Thymus (tissue), 11 donors: ENCODE measurements around the gene B4GAT1. TPM values are rescaled to one million over a fixed set of nuclear protein-coding genes. Genes with fewer than 3 reads are reported as not detected.

Experiments used
- DNase-seq, 9 donors: peaks; one replicate each; pipeline ENCODE4 v3.0.0-alpha.2; 2013; ENCODE audit warnings: low spot score in 9 of 9, low read depth in 6 of 9, missing footprints in 1 of 9
- H3K27ac ChIP-seq, 2 donors: one replicate each; pipeline ENCODE4 v1.5.1; 2013; ENCODE audit warnings: control low read depth in 1 of 2, low read depth in 1 of 2, low read length in 1 of 2, mild to moderate bottlenecking in 1 of 2, moderate library complexity in 1 of 2
- H3K27me3 ChIP-seq, 2 donors: one replicate each; pipeline ENCODE4 v1.5.1; 2013; ENCODE audit warnings: low read length in 1 of 2; ENCODE audit not compliant: control insufficient read depth in 2 of 2, insufficient read depth in 1 of 2
- H3K36me3 ChIP-seq, 2 donors: one replicate each; pipeline ENCODE4 v1.5.1; 2013; ENCODE audit warnings: low read length in 1 of 2, mild to moderate bottlenecking in 1 of 2, moderate library complexity in 1 of 2; ENCODE audit not compliant: control insufficient read depth in 2 of 2, insufficient read depth in 2 of 2
- H3K4me1 ChIP-seq, 2 donors: one replicate each; pipeline ENCODE4 v1.5.1; 2013; ENCODE audit warnings: low read length in 2 of 2; ENCODE audit not compliant: control insufficient read depth in 2 of 2, insufficient read depth in 2 of 2
- H3K4me3 ChIP-seq, 2 donors: one replicate each; pipeline ENCODE4 v1.5.1; 2013; ENCODE audit warnings: low read length in 2 of 2, control low read depth in 1 of 2, mild to moderate bottlenecking in 1 of 2
- H3K9me3 ChIP-seq, 2 donors: one replicate each; pipeline ENCODE4 v1.5.1; 2013; ENCODE audit warnings: low read length in 1 of 2, mild to moderate bottlenecking in 1 of 2; ENCODE audit not compliant: control insufficient read depth in 2 of 2, insufficient read depth in 1 of 2
- WGBS: extraction: QIAGEN DNeasy Blood & Tissue Kit; methylation state at CpG from one replicate; pipeline ENCODE4 v1.1.7; 2013; 5-methylcytosine and 5-hydroxymethylcytosine counted together
- polyA plus RNA-seq: library from polyadenylated mRNA; stranded (reverse); fragments of 200-250 nt; gene quantifications from one replicate; pipeline ENCODE4 v1.2.3, GENCODE V29; 2013
- total RNA-seq: library from RNA; stranded (reverse); fragments of 120-200 nt; gene quantifications from one replicate; pipeline ENCODE4 v1.2.4, GENCODE V29; 2013
- donor health status: healthy.

B4GAT1 gene
- total and polyA plus RNA-seq, 2 donors: 9.9 to 10.3 TPM

GRCh38 chr11:66328031-66328301 is 19.5 kb downstream of the B4GAT1 start:
- DNase-seq: peak in 1 of 9 donors; percentile 43
- peaks cover 38 to 54% of the 10 kb centered on the region in 2 donors for H3K4me1 ChIP-seq

DNA sequence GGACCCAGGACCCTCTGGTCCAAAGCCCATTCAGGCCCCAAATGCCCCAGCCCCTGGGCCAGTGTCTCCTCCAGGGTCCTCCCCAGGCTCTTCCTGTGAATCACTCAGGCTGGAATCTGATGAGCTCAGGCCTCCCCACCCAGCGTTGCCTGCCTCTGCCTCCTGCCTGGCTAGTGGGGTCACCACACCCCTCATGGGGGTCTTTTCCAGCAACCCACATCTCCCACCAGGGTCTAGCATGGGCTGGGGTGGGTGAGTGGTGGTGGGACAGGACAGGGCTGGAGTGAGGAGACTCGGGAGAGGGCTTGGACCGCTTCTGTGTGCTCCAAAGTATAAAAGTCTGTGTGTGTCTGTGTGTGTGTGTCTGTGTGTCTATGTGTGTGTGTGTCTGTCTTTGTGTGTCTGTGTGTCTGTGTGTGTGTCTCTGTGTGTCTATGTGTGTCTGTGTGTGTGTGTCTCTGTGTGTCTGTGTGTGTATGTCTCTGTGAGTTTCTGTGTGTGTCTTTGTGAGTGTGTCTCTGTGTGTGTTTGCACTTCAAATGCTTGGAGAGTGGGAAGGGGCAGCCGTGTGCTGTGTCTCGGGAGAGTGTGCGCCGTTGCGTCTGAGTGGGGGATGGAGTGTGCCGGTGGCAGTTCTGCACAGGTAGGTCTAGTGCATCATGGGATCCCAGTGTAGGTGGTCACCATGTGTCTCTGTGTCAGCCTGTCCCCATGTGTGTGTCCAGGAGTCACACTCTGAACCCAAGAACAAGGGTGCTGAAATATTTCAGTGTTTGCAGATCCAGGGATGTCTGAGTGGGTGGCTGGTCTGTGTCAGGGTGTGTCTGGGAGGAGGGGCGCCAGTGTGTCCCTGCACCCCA is 20.0 kb downstream of the B4GAT1 start:
- peak overlapping the region; percentile 56 to 89 for H3K27ac ChIP-seq
- peaks cover 0 to 19% of the 10 kb centered on the region in 2 donors for H3K9me3 ChIP-seq
- no peak for DNase-seq
- 95% methylated on average over 10 of the region's 10 CpGs for whole genome bisulfite sequencing
- no peaks in the 10 kb centered on the region for H3K36me3 ChIP-seq
- peaks cover 0 to 4% of the 10 kb centered on the region in 2 donors for H3K27me3 ChIP-seq
- peaks cover 38 to 59% of the 10 kb centered on the region in 2 donors for H3K4me1 ChIP-seq
- no peak overlapping the region for H3K4me3 ChIP-seq

More at GRCh38 chr11:66328031-66328301, 19.5 kb downstream of the B4GAT1 start:
- Histone ChIP-seq H3K36me3 (no peaks in the 10 kb centered on the region), H3K27ac (peak overlapping the region; percentile 38 to 89), H3K27me3 (peaks cover 0 to 4% of the 10 kb centered on the region in 2 donors), H3K4me3 (no peak overlapping the region), H3K9me3 (peaks cover 0 to 16% of the 10 kb centered on the region in 2 donors)
- 69% methylated on average over 3 of the region's 3 CpGs for WGBS

DNA sequence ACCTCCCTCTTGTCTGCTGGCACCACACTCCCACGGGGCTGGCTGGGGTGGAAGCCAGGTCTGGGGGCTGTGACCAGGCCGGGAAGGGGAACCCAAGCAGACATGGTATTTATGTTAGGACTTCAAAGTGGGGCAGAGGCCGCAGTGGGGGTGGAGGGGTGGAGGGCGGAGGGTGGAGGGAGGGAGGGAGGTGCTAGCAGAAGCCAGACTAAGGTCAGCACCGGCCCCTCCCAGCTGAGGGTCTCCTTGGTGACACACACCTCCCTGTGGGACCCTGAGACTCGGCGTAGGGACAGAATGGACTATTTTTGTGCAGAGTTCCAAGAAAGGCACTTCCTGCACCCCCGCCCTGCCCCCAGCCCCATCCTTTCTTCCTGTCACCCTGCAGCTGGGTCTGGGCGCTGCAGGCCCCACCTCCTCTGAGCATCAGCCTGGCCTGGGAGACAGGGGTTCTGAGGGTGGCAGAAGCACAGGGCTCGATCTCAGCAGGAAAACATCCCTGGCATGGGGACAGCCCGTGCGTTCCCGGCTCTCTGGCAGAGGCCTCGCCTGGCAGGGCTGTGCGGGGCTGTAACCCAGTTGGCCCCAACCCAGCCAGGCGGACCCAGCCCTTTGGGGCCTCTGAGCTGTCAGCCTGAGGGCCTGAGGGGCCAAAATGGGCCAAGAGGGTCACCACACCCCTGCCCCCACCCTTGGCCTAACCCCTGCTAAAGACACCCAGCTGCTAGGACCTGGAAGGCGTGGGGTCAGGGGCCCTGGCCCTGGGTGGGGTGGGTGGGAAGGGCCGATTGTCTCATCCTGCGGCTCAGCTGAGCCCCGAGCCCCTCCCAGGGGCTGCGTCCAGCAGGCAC is 20.9 kb downstream of the B4GAT1 start:
- Histone ChIP-seq H3K4me3 (peak overlapping the region; percentile 9 to 17), H3K9me3 (peaks cover 0 to 21% of the 10 kb centered on the region in 2 donors), H3K27ac (peak overlapping the region; percentile 89 to 93), H3K4me1 (peaks cover 38 to 69% of the 10 kb centered on the region in 2 donors), H3K36me3 (no peaks in the 10 kb centered on the region), H3K27me3 (no peaks in the 10 kb centered on the region)
- DNase-seq: peak in 7 of 9 donors; percentile 57 to 92 (median 79)
- WGBS: 36% methylated on average over 21 of the region's 21 CpGs

DNA sequence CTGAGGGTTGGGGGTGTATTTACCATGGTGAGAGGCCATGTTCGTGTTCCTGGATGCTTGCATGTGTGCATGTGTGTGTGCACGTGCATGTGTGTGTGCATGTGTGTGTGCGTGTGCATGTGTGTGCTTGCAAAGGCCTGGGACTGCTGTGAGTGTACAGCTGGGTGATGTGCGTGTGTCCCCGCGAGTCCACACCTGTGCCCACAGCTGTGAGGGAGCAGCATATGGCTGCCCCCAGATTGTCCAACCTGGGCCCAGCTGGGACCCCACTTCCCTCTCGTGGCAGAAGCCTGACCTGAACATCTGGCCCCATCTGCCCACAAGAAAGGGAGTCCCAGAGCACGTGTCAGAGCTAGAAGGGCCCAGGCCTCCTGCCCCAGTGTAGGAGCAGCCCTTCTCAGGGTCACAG is 22.2 kb downstream of the B4GAT1 start:
- Histone ChIP-seq H3K27ac (peak overlapping the region; percentile 89 to 93), H3K4me3 (no peak overlapping the region), H3K9me3 (peaks cover 0 to 21% of the 10 kb centered on the region in 2 donors), H3K27me3 (no peaks in the 10 kb centered on the region), H3K4me1 (peaks cover 38 to 70% of the 10 kb centered on the region in 2 donors), H3K36me3 (no peaks in the 10 kb centered on the region)
- 55% methylated on average over 8 of the region's 8 CpGs for WGBS
- DNase-seq: peak in 4 of 9 donors; percentile 55 to 79 (median 66)

- Histone ChIP-seq H3K27me3 (no peaks in the 10 kb centered on the region), H3K27ac (peak overlapping the region; percentile 7 to 37), H3K9me3 (peaks cover 0 to 21% of the 10 kb centered on the region in 2 donors), H3K36me3 (no peaks in the 10 kb centered on the region), H3K4me1 (peaks cover 38 to 70% of the 10 kb centered on the region in 2 donors), H3K4me3 (no peak overlapping the region)
- WGBS: 94% methylated on average over 10 of the region's 10 CpGs
- DNase-seq: no peak
Measured at GRCh38 chr11:66324664-66325063, 22.8 kb downstream of the B4GAT1 start.

DNA sequence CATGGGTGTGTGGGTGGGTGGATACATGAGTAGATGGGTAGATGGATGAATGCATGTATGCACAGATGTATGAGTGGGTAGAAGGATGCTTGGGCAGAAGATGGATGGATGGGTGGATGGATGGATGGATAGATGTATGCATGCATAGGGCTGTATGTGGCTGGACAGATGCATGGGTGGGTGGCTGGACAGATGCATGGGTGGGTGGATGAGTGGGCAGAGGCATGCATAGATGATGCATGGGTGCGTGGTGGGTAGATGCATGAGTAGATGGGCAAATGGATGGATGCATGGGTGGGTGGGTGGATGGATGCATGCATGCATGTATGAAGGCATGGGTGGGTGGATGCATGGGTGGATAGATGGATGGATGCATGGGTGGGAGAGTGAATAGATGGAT is 23.7 kb downstream of the B4GAT1 start:
- H3K27ac ChIP-seq: no peak overlapping the region
- H3K27me3 ChIP-seq: no peaks in the 10 kb centered on the region
- no peaks in the 10 kb centered on the region for H3K36me3 ChIP-seq
- no peak overlapping the region for H3K4me3 ChIP-seq
- 98% methylated on average over 1 of the region's 1 CpG for WGBS
- no peak for DNase-seq
- peaks cover 44 to 73% of the 10 kb centered on the region in 2 donors for H3K4me1 ChIP-seq
- H3K9me3 ChIP-seq: peaks cover 0 to 21% of the 10 kb centered on the region in 2 donors

DNA sequence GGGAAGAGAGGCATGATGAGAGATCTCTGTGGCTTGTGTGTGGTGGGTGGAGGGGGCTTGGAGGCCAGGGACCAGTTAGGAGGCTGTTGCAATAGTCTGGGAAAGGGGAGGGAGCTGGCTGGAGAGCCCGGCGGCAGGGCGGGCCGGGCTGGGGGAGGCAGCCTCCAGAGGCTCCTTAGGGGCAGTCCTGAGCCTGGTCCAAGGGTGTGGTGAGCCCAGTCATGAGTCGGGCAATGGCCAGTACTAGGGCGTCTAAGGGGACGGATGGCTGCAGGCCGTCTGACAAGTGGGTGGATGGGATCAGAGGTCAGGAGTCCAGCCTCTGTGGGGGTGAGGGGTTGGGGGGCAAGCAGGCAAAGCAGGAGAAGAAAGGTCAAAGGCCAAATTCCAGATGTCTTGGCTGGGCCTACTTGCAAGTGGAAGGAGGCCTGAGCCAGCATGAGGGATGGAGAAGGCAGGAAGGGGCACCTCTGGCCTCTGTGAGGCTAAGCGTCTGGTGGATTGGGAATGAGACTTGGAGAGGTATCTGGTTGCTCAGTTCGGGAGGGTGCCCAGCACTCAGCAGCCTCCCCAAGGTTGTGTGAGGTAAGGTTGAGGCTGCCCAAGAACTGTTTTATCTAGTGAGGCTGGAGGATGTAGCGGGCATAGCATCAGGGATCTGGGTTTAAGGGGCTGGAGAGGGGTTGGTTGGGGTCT is 24.5 kb downstream of the B4GAT1 start:
- 96% methylated on average over 11 of the region's 11 CpGs for WGBS
- Histone ChIP-seq H3K4me1 (peaks cover 44 to 73% of the 10 kb centered on the region in 2 donors), H3K27me3 (no peaks in the 10 kb centered on the region), H3K4me3 (no peak overlapping the region), H3K27ac (no peak overlapping the region), H3K9me3 (peaks cover 0 to 23% of the 10 kb centered on the region in 2 donors), H3K36me3 (no peaks in the 10 kb centered on the region)
- DNase-seq: no peak

- no peak for DNase-seq
- Histone ChIP-seq H3K27me3 (no peaks in the 10 kb centered on the region), H3K36me3 (no peaks in the 10 kb centered on the region), H3K27ac (no peak overlapping the region), H3K9me3 (peaks cover 0 to 24% of the 10 kb centered on the region in 2 donors), H3K4me1 (peaks cover 39 to 72% of the 10 kb centered on the region in 2 donors), H3K4me3 (no peak overlapping the region)
- 98% methylated on average over 4 of the region's 4 CpGs for WGBS
Measured at GRCh38 chr11:66321606-66322005, 25.8 kb downstream of the B4GAT1 start.
